K562 (cell line): ENCODE data around the gene C1QTNF2. TPM values are rescaled to one million over a fixed set of nuclear protein-coding genes. Genes with fewer than 3 reads are reported as not detected.

Experiments
- ATF7 ChIP-seq: fragments of 450-650 bp; IDR thresholded peaks from 2 replicates; pipeline ENCODE4 v1.7.1; 2014; ENCODE audit warnings: mild to moderate bottlenecking, moderate library complexity
- MAFG ChIP-seq: fragments of 450-650 bp; conservative IDR thresholded peaks from 2 replicates; pipeline ENCODE4 v1.6.1; 2016; ENCODE audit warnings: missing genetic modification characterization, missing compliant biosample characterization
- PHF8 ChIP-seq: fragments of 200-600 bp; sonication (generic); IDR thresholded peaks from 2 replicates; pipeline ENCODE4 v1.6.1; 2012; ENCODE audit warnings: mixed run types, mild to moderate bottlenecking, inconsistent platforms, low read length, moderate library complexity, borderline replicate concordance
- SMAD1 ChIP-seq: fragments of 150-350 bp; IDR thresholded peaks from 2 replicates; pipeline ENCODE4 v1.6.1; 2014; ENCODE audit warnings: low read length, low read depth; ENCODE audit not compliant: partially characterized antibody
- SRSF1 ChIP-seq: fragments of 200-400 bp; formaldehyde crosslinking; IDR thresholded peaks from 2 replicates; pipeline ENCODE4 v1.6.1; 2017; ENCODE audit warnings: mild to moderate bottlenecking, low read depth, low read length, moderate library complexity
- polyA plus RNA-seq, 8 experiments: library from polyadenylated mRNA; depleted of rRNA in 4 of 8; stranded (reverse) in 5 of 8; unstranded in 3 of 8; fragments of >200 nt; fragmentation: Nextera tagmentation in 2 of 8; fragmentation: Illumina TruSeq in 1 of 8; extraction: Ambion mirVana in 2 of 8; extraction: Trizol in 1 of 8; gene quantifications; 2 replicates each; pipeline versions ENCODE4 v1.2.1 to v1.2.3, GENCODE V29; 2011 to 2014; ENCODE audit warnings: inconsistent platforms in 1 of 8, missing spikeins in 1 of 8
- total RNA-seq, 7 experiments: library from RNA; depleted of rRNA in 6 of 7; stranded (reverse); fragments of >200 nt in 6 of 7; fragmentation: Illumina TruSeq in 2 of 7; extraction: Trizol in 2 of 7; gene quantifications; 2 replicates each; pipeline versions ENCODE4 v1.2.1 to v1.2.3, GENCODE V29; 2011 to 2021; ENCODE audit warnings: low replicate concordance in 1 of 7
- TF ChIP-seq, protein P1 (sequence below), 2 experiments: fragments of 250-450 bp in 1 of 2; fragments of 450-650 bp in 1 of 2; sonication (Bioruptor Pico) in 1 of 2; IDR thresholded peaks; 2 replicates each; pipeline versions ENCODE4 v1.6.1 to v1.8.0; 2016 to 2021; ENCODE audit warnings: mild to moderate bottlenecking in 2 of 2, moderate library complexity in 2 of 2, missing compliant biosample characterization in 1 of 2, missing genetic modification characterization in 1 of 2
- TF ChIP-seq, protein P2 (sequence below): fragments of 250-450 bp; sonication (Bioruptor Pico); IDR thresholded peaks from 2 replicates; pipeline ENCODE4 v1.8.0; 2022; ENCODE audit warnings: moderate library complexity, mild to moderate bottlenecking, inconsistent platforms

Gene C1QTNF2
- total and polyA plus RNA-seq, 9 of the 15 experiments (the other 6 are each of a cell fraction or from before 2014, with no cell fraction given), result not detected

DNA sequence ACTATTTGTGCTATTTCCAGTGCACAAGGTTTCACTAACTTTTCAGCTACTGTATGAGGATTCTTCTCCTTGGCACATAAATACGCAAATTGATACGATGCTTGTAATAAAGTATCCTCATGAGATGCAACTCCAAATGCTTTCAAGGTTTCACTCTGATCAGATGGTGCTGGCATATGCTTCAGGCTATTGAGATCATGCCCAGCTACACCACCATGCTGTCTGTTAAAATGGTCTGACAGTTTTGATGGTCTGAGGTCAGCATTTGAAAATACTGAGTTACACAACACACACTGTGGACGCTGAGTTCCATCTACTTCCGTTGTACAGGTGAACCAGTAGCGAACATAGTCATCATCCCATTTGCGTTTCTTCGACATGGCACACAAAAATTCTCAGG is 24.7 kb upstream of the C1QTNF2 start (continued):
- TF ChIP-seq PHF8 (no peak), SRSF1 (no peak), SMAD1 (no peak), MAFG (tag) (no peak), ATF7 (no peak)
- TF ChIP-seq, protein P1, sequence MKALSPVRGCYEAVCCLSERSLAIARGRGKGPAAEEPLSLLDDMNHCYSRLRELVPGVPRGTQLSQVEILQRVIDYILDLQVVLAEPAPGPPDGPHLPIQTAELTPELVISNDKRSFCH (CRISPR knock-in tag; IDR thresholded peaks at IDR 0.05), result no peak
- TF ChIP-seq, protein P1 (tag; IDR thresholded peaks at IDR 0.05), result no peak
- TF ChIP-seq, protein P2, sequence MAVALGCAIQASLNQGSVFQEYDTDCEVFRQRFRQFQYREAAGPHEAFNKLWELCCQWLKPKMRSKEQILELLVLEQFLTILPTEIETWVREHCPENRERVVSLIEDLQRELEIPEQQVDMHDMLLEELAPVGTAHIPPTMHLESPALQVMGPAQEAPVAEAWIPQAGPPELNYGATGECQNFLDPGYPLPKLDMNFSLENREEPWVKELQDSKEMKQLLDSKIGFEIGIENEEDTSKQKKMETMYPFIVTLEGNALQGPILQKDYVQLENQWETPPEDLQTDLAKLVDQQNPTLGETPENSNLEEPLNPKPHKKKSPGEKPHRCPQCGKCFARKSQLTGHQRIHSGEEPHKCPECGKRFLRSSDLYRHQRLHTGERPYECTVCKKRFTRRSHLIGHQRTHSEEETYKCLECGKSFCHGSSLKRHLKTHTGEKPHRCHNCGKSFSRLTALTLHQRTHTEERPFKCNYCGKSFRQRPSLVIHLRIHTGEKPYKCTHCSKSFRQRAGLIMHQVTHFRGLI, result no peak
